ENCODE measurements around the gene AGXT2.

DNA sequence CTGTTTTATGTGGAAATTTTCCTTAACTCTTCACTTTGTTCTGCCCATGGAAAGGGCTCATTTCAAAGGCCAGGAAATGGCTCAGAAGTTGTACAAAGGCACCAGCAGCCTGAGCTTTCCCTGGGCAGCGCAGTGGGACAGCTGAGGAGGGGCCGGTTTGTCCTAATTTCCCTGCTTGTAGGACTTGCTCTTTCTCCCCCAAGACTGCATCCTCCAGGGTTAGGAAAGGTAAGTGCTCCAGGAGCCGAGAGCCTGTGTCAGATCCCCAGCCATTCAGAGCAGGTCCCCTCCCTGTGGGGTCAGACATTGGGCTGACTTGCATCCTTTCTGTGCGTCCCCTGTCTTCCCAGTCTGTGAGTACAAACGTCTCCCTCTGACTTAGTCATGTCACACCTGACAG is 43.5 kb downstream of the AGXT2 start:
- TF ChIP-seq, protein P1, sequence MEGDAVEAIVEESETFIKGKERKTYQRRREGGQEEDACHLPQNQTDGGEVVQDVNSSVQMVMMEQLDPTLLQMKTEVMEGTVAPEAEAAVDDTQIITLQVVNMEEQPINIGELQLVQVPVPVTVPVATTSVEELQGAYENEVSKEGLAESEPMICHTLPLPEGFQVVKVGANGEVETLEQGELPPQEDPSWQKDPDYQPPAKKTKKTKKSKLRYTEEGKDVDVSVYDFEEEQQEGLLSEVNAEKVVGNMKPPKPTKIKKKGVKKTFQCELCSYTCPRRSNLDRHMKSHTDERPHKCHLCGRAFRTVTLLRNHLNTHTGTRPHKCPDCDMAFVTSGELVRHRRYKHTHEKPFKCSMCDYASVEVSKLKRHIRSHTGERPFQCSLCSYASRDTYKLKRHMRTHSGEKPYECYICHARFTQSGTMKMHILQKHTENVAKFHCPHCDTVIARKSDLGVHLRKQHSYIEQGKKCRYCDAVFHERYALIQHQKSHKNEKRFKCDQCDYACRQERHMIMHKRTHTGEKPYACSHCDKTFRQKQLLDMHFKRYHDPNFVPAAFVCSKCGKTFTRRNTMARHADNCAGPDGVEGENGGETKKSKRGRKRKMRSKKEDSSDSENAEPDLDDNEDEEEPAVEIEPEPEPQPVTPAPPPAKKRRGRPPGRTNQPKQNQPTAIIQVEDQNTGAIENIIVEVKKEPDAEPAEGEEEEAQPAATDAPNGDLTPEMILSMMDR (IDR thresholded peaks at IDR 0.05; ENCODE audit: low read depth, low read length): no peak
- no peak for TF ChIP-seq EZH2phosphoT487 (IDR thresholded peaks at IDR 0.05; ENCODE audit: low read depth)
